ENCODE measurements around the gene ZNHIT2.

DNA sequence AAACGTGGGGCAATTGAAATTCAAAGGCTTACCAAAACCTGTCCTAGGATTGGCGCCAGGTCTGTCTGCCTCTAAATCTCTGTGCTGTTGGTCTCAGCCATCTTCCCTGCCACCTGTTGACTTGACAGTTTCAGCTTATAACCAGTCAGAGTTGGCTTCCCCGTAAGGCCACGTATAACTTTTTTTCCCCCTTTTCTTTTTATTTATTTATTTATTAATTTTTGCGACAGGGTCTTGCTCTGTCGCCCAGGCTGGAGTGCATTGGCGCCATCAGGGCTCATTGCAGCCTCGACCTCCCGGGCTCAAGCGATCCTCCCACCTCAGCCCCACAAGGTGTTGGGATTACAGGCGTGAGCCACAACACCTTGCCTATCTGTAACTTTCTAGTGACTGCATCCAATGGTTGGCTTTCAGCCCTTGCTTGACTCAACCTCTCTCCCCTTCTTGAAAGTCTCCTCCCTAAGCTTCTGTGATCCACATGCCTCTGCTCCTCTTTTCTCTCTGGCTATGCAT, 18.2 kb upstream of the ZNHIT2 start:
- TF ChIP-seq POLR2AphosphoS5 (IDR thresholded peaks at IDR 0.05; ENCODE audit: low read depth, low read length) (no peak), TCF7L2 (IDR thresholded peaks at IDR 0.05; ENCODE audit: low read depth, low read length) (no peak), SIN3A (IDR thresholded peaks at IDR 0.05; ENCODE audit: borderline replicate concordance, insufficient read depth, low read depth, low read length) (no peak)
- TF ChIP-seq, protein P1, sequence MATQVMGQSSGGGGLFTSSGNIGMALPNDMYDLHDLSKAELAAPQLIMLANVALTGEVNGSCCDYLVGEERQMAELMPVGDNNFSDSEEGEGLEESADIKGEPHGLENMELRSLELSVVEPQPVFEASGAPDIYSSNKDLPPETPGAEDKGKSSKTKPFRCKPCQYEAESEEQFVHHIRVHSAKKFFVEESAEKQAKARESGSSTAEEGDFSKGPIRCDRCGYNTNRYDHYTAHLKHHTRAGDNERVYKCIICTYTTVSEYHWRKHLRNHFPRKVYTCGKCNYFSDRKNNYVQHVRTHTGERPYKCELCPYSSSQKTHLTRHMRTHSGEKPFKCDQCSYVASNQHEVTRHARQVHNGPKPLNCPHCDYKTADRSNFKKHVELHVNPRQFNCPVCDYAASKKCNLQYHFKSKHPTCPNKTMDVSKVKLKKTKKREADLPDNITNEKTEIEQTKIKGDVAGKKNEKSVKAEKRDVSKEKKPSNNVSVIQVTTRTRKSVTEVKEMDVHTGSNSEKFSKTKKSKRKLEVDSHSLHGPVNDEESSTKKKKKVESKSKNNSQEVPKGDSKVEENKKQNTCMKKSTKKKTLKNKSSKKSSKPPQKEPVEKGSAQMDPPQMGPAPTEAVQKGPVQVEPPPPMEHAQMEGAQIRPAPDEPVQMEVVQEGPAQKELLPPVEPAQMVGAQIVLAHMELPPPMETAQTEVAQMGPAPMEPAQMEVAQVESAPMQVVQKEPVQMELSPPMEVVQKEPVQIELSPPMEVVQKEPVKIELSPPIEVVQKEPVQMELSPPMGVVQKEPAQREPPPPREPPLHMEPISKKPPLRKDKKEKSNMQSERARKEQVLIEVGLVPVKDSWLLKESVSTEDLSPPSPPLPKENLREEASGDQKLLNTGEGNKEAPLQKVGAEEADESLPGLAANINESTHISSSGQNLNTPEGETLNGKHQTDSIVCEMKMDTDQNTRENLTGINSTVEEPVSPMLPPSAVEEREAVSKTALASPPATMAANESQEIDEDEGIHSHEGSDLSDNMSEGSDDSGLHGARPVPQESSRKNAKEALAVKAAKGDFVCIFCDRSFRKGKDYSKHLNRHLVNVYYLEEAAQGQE (IDR thresholded peaks at IDR 0.05; ENCODE audit: insufficient read depth in 1 of 2, low read depth in 2 of 2, low read length in 1 of 2): no peak
- TF ChIP-seq, protein P2, sequence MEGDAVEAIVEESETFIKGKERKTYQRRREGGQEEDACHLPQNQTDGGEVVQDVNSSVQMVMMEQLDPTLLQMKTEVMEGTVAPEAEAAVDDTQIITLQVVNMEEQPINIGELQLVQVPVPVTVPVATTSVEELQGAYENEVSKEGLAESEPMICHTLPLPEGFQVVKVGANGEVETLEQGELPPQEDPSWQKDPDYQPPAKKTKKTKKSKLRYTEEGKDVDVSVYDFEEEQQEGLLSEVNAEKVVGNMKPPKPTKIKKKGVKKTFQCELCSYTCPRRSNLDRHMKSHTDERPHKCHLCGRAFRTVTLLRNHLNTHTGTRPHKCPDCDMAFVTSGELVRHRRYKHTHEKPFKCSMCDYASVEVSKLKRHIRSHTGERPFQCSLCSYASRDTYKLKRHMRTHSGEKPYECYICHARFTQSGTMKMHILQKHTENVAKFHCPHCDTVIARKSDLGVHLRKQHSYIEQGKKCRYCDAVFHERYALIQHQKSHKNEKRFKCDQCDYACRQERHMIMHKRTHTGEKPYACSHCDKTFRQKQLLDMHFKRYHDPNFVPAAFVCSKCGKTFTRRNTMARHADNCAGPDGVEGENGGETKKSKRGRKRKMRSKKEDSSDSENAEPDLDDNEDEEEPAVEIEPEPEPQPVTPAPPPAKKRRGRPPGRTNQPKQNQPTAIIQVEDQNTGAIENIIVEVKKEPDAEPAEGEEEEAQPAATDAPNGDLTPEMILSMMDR (IDR thresholded peaks at IDR 0.05): no peak

Data from Panc1 (cell line).